Body of pancreas (tissue), 4 donors: ENCODE results near the gene IL4.

Experiments used
- CTCF ChIP-seq, 7 experiments: fragments of 450-650 bp in 4 of 7; fragments of 200-600 bp in 3 of 7; sonication (generic) in 3 of 7; IDR thresholded peaks; one replicate each; pipeline ENCODE4 v1.5.1; 2016 to 2019; ENCODE audit warnings: antibody characterized with exemption in 7 of 7
- POLR2A ChIP-seq, 3 donors: fragments of 450-650 bp; IDR thresholded peaks; one replicate each; pipeline ENCODE4 v1.6.1; 2016; ENCODE audit warnings: antibody characterized with exemption in 3 of 3, mild to moderate bottlenecking in 2 of 3

DNA sequence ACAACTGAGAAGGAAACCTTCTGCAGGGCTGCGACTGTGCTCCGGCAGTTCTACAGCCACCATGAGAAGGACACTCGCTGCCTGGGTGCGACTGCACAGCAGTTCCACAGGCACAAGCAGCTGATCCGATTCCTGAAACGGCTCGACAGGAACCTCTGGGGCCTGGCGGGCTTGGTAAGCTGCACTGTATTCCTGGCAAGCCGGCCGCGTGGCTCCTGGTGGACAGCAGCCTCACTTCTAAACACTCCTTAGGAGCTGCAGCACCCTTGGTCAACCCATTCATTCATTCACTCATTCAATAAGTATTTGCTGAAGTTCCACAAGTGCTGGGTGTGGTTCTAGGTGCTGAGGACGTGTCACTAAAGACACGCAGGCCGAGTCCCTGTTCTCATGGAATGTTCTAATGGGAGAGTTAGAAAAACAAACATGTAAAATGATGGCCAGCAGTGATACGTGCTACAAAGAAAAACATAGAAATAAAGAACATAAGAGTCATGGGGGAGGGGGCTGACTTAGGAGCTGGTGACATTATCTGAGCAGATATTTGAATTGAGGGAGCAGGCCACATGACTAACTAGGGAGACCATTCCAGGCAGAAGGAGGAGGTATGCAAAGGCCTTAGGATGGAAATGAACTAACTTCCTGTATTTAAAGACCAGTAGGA is 6.1 kb downstream of the IL4 start:
- TF ChIP-seq POLR2A (IDR thresholded peaks at IDR 0.05) = no peak
- no peak for TF ChIP-seq CTCF (IDR thresholded peaks at IDR 0.05)
